GM13976 (cell line): ENCODE measurements around the gene CELSR2.

Source experiments
- DNase-seq: peaks from one replicate; pipeline ENCODE4 v3.0.0; 2012; ENCODE audit warnings: low spot score
- CTCF ChIP-seq: IDR thresholded peaks from 2 replicates; pipeline ENCODE4 v1.5.1; 2012; ENCODE audit warnings: borderline replicate concordance, mild to moderate bottlenecking; ENCODE audit not compliant: insufficient read depth; ENCODE audit errors: extremely low read depth, missing control alignments, control extremely low read depth
- in situ Hi-C: fragments of 300-500 bp; cut with MboI; formaldehyde crosslinking; loops from one replicate; pipeline ENCODE4 v1.12.0; 2022; ENCODE audit warnings: low sequenced_read_pairs, mixed read lengths, inconsistent platforms; ENCODE audit not compliant: unreplicated experiment

The CELSR2 gene

DNA sequence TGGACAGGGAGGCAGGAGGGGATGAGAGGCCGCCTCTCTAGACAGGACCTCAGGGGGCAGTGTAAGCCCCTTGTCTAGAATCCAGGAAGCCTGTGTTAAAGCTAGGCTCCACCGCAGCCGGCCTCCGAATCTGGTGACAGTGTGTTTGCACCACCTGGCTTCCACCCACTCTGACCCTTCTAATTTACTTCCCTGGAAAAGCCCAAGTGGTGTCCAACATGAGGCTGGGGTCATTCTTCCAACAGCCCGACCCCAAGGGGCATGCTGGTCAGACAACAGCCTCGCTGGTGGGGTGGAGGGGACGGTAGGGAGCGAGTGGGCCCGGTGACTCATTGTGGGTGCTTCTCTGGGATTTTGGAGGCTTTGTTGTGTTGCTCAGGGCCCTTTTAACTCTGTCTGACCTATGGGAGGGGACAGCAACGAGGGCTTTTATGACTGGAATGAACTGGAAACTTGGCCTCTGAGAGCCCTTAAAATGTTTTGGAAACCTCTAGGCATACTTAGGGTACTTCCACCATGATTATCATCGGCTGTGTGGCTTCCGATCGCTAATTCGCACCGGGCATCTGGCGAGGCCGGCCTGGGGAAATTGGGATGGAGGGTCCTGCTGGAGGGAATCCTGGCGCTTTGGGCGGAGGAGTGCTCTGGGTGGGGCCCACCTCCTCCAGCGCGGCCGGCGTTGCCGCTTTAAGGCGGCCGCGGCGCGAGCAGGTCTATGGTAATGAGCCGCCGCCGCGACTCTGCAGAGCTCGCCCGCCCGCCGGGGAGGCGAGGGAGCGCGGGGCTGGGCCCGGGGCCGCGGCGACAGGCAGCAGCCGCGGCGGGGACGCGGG, at the start of gene CELSR2:
Gene CELSR2 (plus strand): TSS at position 743 of the 833 bp plus-strand sequence. CDS start 541 bp downstream, outside the sequence.
- in situ Hi-C loops: no loop called here
- DNase-seq: peak; percentile 93
- TF ChIP-seq CTCF: no peak

GRCh38 chr1:109199710-109200109, 49.6 kb upstream of the CELSR2 start:
- no peak for TF ChIP-seq CTCF
- in situ Hi-C loops: no loop called here

DNA sequence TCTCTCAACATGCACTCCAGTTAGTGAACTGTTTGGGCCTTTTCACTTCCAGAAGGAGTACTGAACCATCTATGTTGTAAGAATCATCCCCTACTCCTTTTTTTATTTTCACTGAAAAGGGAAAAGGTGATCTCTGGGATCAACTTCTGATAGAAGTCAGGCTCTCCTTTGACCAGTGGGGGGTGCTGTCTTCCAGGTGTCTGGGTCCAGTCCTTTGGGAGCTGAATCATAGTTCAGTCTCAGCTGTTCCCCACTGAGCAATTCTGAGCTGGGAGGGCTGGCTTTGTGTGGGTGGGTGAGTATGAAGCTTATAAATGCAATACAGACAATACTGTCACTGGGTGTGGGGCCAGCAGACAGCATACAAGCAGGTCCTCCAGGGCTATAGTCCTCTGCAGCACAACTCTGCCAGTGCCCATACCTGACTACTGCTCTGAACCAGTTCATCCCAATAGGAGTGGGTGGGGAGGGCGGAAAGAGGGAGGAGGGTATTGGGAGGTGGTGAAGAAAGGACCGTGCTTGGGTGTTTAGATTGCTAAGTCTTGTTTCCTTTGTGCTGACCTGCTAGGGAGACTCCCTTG, 48.1 kb upstream of the CELSR2 start:
- in situ Hi-C loops: no loop called here
- peak; percentile 60 for TF ChIP-seq CTCF
- peak; percentile 73 for DNase-seq

More at GRCh38 chr1:109199710-109200109, 49.6 kb upstream of the CELSR2 start:
- no peak for DNase-seq

DNA sequence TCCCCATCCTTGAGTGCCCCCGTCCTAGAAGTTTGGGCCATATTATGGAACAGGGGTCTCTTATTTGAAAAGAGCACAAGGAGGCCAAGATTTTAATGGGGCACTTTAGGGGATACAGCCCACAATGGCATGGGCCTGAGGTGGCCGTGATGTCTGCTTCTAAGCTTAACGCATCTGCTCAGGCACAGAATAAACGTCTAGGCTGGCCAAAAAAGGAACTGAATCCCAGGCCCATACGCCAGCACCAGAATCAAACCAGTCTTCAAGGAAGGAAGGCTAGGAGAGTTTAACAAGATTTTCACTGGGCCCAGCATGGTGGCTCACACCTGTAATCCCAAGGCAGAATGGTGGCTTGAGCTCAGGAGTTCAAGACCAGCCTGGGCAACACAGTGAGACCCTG, 44.9 kb upstream of the CELSR2 start:
- in situ Hi-C loops: no loop called here
- TF ChIP-seq CTCF: no peak
- no peak for DNase-seq

- no peak for TF ChIP-seq CTCF
- no peak for DNase-seq
- in situ Hi-C loops: no loop called here
Measured at GRCh38 chr1:109206339-109206738, 43.0 kb upstream of the CELSR2 start.

- DNase-seq: no peak
- in situ Hi-C loops: no loop called here
- no peak for TF ChIP-seq CTCF
Measured at GRCh38 chr1:109207467-109208103, 41.8 kb upstream of the CELSR2 start.
